GM06990 (cell line): ENCODE measurements around the gene FAM120B.

Source experiments
- DNase-seq: peaks from one replicate; pipeline ENCODE4 v3.0.0-alpha.2; 2011; ENCODE audit not compliant: insufficient read length; ENCODE audit errors: extremely low read depth
- H3K27me3 ChIP-seq: replicated peaks from 2 replicates; pipeline ENCODE4 v1.6.0; 2011; ENCODE audit warnings: low read length; ENCODE audit not compliant: control insufficient read depth, insufficient read depth
- H3K36me3 ChIP-seq: 2 replicates; pipeline ENCODE4 v1.5.1; 2011; ENCODE audit warnings: low read length; ENCODE audit not compliant: control insufficient read depth, insufficient read depth
- H3K4me3 ChIP-seq: replicated peaks from 2 replicates; pipeline ENCODE4 v1.5.1; 2011; ENCODE audit warnings: low read depth, mild to moderate bottlenecking, control low read depth, low read length
- TF ChIP-seq, protein P1 (sequence below): IDR thresholded peaks from 2 replicates; pipeline ENCODE4 v1.5.1; 2011; ENCODE audit warnings: low read length, control low read depth, mild to moderate bottlenecking, inconsistent platforms; ENCODE audit not compliant: insufficient read depth, poor library complexity, severe bottlenecking

FAM120B gene

DNA sequence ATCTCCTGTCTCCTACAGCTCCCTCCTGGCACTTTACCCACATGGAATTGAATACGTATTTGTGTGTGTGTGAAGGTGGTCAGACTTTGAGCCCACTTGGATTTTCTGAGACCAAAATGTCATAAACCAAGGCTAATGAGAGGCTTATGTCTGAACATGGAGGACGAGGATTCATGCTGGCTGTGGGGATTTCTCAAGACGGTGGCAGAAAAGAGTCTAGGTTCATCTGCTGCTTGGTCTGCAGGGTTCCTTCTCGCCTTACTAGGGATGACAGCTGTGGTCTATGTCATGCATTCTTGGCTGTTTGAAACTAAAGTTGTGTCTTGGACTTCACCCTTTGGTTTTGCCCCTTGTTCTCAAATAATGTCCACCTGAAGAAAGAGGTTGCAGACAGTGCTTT, 58.6 kb downstream of the FAM120B start:
- TF ChIP-seq, protein P1, sequence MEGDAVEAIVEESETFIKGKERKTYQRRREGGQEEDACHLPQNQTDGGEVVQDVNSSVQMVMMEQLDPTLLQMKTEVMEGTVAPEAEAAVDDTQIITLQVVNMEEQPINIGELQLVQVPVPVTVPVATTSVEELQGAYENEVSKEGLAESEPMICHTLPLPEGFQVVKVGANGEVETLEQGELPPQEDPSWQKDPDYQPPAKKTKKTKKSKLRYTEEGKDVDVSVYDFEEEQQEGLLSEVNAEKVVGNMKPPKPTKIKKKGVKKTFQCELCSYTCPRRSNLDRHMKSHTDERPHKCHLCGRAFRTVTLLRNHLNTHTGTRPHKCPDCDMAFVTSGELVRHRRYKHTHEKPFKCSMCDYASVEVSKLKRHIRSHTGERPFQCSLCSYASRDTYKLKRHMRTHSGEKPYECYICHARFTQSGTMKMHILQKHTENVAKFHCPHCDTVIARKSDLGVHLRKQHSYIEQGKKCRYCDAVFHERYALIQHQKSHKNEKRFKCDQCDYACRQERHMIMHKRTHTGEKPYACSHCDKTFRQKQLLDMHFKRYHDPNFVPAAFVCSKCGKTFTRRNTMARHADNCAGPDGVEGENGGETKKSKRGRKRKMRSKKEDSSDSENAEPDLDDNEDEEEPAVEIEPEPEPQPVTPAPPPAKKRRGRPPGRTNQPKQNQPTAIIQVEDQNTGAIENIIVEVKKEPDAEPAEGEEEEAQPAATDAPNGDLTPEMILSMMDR: no peak
- Histone ChIP-seq H3K4me3 (no peak overlapping the region), H3K27me3 (no peaks in the 10 kb centered on the region), H3K36me3 (peaks cover 14% of the 10 kb centered on the region)
- no peak for DNase-seq

DNA sequence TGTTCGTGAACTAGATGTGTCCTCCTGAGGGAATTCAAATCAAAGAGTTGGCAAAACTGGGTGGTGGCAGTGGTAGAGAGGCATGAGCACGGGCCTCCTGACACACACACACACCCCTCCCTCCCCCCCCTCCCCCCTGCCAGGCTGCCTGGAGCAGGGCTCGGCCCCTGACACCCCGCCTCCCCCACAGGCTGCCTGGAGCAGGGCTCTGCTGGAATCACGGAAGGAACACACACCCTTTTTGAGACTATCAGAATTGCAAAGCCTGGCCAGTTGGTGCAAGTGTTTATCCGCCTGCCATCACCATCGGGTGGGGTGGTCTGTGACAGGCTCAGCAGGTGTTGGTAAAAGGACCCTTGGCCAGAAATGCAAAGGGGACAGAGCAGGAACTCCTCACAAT, 59.0 kb downstream of the FAM120B start:
- DNase-seq: no peak
- H3K27me3 ChIP-seq: no peaks in the 10 kb centered on the region
- no peak overlapping the region for H3K4me3 ChIP-seq
- TF ChIP-seq, protein P1: no peak
- peaks cover 13% of the 10 kb centered on the region for H3K36me3 ChIP-seq

DNA sequence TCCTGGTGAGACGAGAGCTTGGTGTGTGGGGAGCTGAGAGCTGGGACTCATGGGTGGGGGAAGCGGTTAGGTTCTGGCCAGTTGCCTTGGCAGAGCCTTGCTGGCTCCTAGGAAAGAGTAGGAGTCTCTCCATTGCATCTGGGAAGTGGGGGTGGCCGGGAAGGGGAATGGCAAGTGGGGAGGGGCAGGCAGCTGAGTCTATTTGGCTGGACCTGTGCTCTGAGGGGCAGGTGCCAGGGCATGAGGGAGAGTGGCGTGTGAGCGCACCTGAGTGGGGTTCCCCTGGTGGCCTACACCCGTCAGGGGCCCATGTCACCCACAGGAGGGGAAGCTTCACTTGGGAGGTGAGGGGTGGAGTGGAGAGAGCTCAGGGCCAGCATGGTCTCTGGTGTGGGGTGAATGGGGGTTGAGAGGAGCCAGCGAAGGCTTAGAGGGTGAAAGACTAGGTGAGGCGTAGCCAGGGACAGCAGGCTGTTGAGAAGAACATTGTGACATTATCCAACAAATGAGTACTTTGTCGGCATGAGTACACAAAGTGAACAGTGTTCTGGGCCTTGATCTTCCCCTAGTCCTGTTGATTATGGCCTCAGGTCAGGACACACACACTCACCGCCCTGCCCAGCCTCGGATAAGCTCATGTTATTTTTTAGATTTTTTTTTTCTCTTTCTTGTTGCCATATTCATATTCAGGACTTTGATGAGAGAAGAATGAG, 59.8 kb downstream of the FAM120B start:
- Histone ChIP-seq H3K4me3 (no peak overlapping the region), H3K36me3 (peaks cover 11% of the 10 kb centered on the region)
- TF ChIP-seq, protein P1: no peak

DNA sequence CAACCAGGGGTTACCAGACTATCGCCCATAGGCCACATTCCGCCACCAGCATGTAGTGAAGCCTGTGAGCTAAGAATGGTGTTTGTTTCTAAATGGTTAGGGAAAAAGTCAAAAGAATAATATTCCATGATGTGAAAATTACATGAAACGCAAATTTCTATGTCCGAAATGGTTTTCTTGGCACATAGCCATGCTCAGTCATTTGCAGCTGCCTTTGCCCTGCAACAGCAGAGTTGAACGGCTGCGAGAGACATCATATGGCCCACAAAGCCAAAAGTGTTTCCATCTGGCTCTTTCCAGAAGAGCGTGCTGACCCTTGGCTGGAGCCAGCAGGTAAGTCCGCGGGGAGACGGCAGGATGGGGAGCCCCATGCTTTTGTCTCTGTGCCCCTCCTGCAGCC, 60.7 kb downstream of the FAM120B start:
- Histone ChIP-seq H3K4me3 (no peak overlapping the region), H3K36me3 (peaks cover 9% of the 10 kb centered on the region), H3K27me3 (no peaks in the 10 kb centered on the region)
- TF ChIP-seq, protein P1: no peak
- no peak for DNase-seq

More for the DNA sequence above, 59.8 kb downstream of the FAM120B start:
- H3K27me3 ChIP-seq: no peaks in the 10 kb centered on the region
- DNase-seq: no peak

DNA sequence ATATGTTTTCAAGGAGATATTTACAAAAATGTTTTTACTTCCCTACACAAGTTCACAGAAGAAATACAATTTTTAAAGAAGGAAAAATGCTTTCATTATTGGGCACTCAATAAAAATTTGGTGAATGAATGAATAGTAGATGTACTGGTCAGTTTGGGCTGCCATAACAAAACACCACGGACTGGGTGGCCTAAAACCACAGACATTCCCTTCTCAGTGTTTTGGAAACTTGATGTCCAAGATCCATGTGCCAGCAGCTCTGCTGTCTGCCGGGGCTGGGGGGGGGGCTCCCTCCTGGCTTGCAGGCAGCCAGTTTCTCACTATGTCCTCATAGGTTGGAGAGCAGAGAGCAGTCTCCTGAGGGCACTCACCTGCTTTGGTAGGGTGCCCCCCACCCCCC, 62.0 kb downstream of the FAM120B start:
- DNase-seq: no peak
- TF ChIP-seq, protein P1: no peak
- Histone ChIP-seq H3K27me3 (no peaks in the 10 kb centered on the region), H3K36me3 (peaks cover 8% of the 10 kb centered on the region), H3K4me3 (no peak overlapping the region)

- Histone ChIP-seq H3K4me3 (no peak overlapping the region), H3K27me3 (no peaks in the 10 kb centered on the region), H3K36me3 (peaks cover 10% of the 10 kb centered on the region)
- DNase-seq: no peak
- TF ChIP-seq, protein P1: no peak
These were observed 62.8 kb downstream of the FAM120B start for GRCh38 chr6:170369403-170369802.
